CD4-positive, alpha-beta memory T cell (primary cell): Measurements from ENCODE around the gene SLC6A7. TPM values are rescaled to one million over a fixed set of nuclear protein-coding genes. Genes with fewer than 3 reads are reported as not detected.
"Not testable (repeated sequence)": the region's sequence is repeated elsewhere in the genome, so short reads cannot be mapped to it uniquely, and the experiment has no call there.

ENCODE experiments used
- CTCF ChIA-PET: fragments of 350-600 bp; sonication (Branson Sonifier 250); formaldehyde crosslinking; loops from one replicate; lab custom pipeline; 2021; ENCODE audit warnings: inconsistent platforms; ENCODE audit not compliant: partially characterized antibody; lab: Charles Lee
- POLR2A ChIA-PET: fragments of 350-600 bp; sonication (Branson Sonifier 250); formaldehyde crosslinking; loops from one replicate; lab custom pipeline; 2021; ENCODE audit not compliant: partially characterized antibody; lab: Charles Lee
- DNase-seq, 5 donors: peaks; one replicate each; pipeline versions ENCODE4 v3.0.0 to v3.0.0-alpha.2; 2020 to 2022; ENCODE audit warnings: mixed read lengths in 1 of 5
- H3K27ac ChIP-seq: one replicate; pipeline ENCODE4 v1.7.0; 2013; ENCODE audit warnings: low read depth, low read length
- H3K27me3 ChIP-seq: 2 replicates; pipeline ENCODE4 v1.7.0; 2013; ENCODE audit warnings: mild to moderate bottlenecking, low read length, moderate library complexity; ENCODE audit not compliant: insufficient read depth
- H3K36me3 ChIP-seq: 2 replicates; pipeline ENCODE4 v1.7.0; 2013; ENCODE audit warnings: mild to moderate bottlenecking, low read length, moderate library complexity; ENCODE audit not compliant: insufficient read depth
- H3K4me1 ChIP-seq: 2 replicates; pipeline ENCODE4 v1.7.0; 2013; ENCODE audit warnings: mild to moderate bottlenecking, low read length, moderate library complexity; ENCODE audit not compliant: insufficient read depth
- H3K4me3 ChIP-seq, 2 donors: one replicate each; pipeline ENCODE4 v1.7.0; 2013; ENCODE audit warnings: low read length in 2 of 2, mild to moderate bottlenecking in 1 of 2
- H3K9me3 ChIP-seq, 2 donors: one replicate each; pipeline ENCODE4 v1.7.0; 2013; ENCODE audit warnings: low read length in 2 of 2, control low read depth in 1 of 2; ENCODE audit not compliant: control insufficient read depth in 1 of 2
- H3K27ac Mint-ChIP-seq, 7 donors: one replicate each; pipeline ENCODE4 v1.8.0; 2020 to 2021; ENCODE audit warnings: mixed read lengths in 7 of 7, mild to moderate bottlenecking in 6 of 7, inconsistent platforms in 3 of 7, moderate library complexity in 3 of 7
- H3K27me3 Mint-ChIP-seq, 2 donors: one replicate each; pipeline ENCODE4 v1.8.0; 2020 to 2021; ENCODE audit warnings: mixed read lengths in 2 of 2
- H3K36me3 Mint-ChIP-seq, 2 donors: one replicate each; pipeline ENCODE4 v1.8.0; 2020 to 2021; ENCODE audit warnings: mixed read lengths in 2 of 2, inconsistent platforms in 1 of 2, mild to moderate bottlenecking in 1 of 2
- H3K4me1 Mint-ChIP-seq, 4 donors: one replicate each; pipeline ENCODE4 v1.8.0; 2020 to 2021; ENCODE audit warnings: mixed read lengths in 4 of 4, mild to moderate bottlenecking in 1 of 4
- H3K4me3 Mint-ChIP-seq, 8 donors: one replicate each; pipeline ENCODE4 v1.8.0; 2020 to 2021; ENCODE audit warnings: mixed read lengths in 8 of 8, mild to moderate bottlenecking in 7 of 8, moderate library complexity in 6 of 8, inconsistent platforms in 3 of 8
- H3K9me3 Mint-ChIP-seq, 8 donors: one replicate each; pipeline ENCODE4 v1.8.0; 2020 to 2021; ENCODE audit warnings: mixed read lengths in 8 of 8, mild to moderate bottlenecking in 5 of 8, inconsistent platforms in 3 of 8, moderate library complexity in 1 of 8
- intact Hi-C: fragments of 100-400 bp; cut with micrococcal nuclease; formaldehyde crosslinking; loops from one replicate; pipeline ENCODE4 v1.15.1; 2023
- polyA plus RNA-seq, 2 donors: library from polyadenylated mRNA; unstranded; fragments of 300-500 nt; fragmentation: Illumina TruSeq; gene quantifications; one replicate each; pipeline ENCODE4 v1.2.3, GENCODE V29; 2021
- total RNA-seq, 2 experiments: library from RNA; stranded (reverse); gene quantifications; one replicate each; pipeline ENCODE4 v1.2.3, GENCODE V29; 2021

SLC6A7 gene
- total and polyA plus RNA-seq, 4 experiments from 2014 or later = not detected

GRCh38 chr5:150244209-150244608, 54.3 kb downstream of the SLC6A7 start:
- H3K9me3 Mint-ChIP-seq = no peaks in the 10 kb centered on the region
- H3K4me3 Mint-ChIP-seq = no peak overlapping the region
- Histone ChIP-seq H3K27me3 (no peaks in the 10 kb centered on the region), H3K4me3 (no peak overlapping the region), H3K36me3 (no peaks in the 10 kb centered on the region), H3K4me1 (no peaks in the 10 kb centered on the region), H3K9me3 (no peaks in the 10 kb centered on the region), H3K27ac (no peak overlapping the region)
- intact Hi-C loops = no loop called here
- H3K36me3 Mint-ChIP-seq = no peaks in the 10 kb centered on the region
- H3K27ac Mint-ChIP-seq = no peak overlapping the region
- no peaks in the 10 kb centered on the region for H3K4me1 Mint-ChIP-seq
- H3K27me3 Mint-ChIP-seq = peaks cover 0 to 2% of the 10 kb centered on the region in 2 donors
- DNase-seq = no peak
- POLR2A ChIA-PET = no interaction called here
- CTCF ChIA-PET = no interaction called here

- Mint-ChIP-seq H3K4me3 (no peak overlapping the region), H3K27ac (no peak overlapping the region), H3K9me3 (no peaks in the 10 kb centered on the region), H3K4me1 (no peaks in the 10 kb centered on the region), H3K36me3 (no peaks in the 10 kb centered on the region), H3K27me3 (peaks cover 0 to 6% of the 10 kb centered on the region in 2 donors)
- intact Hi-C loops = no loop called here
- H3K27me3 ChIP-seq = no peaks in the 10 kb centered on the region
- CTCF ChIA-PET = no interaction called here
- H3K36me3 ChIP-seq = no peaks in the 10 kb centered on the region
- H3K4me1 ChIP-seq = no peaks in the 10 kb centered on the region
- no peak for DNase-seq
- POLR2A ChIA-PET = no interaction called here
- H3K4me3 ChIP-seq = no peak overlapping the region
- no peaks in the 10 kb centered on the region for H3K9me3 ChIP-seq
- H3K27ac ChIP-seq = no peak overlapping the region
These were observed 55.4 kb downstream of the SLC6A7 start for GRCh38 chr5:150245111-150245789.

- Histone ChIP-seq H3K27ac (no peak overlapping the region), H3K27me3 (no peaks in the 10 kb centered on the region), H3K4me3 (no peak overlapping the region), H3K9me3 (no peaks in the 10 kb centered on the region), H3K36me3 (no peaks in the 10 kb centered on the region), H3K4me1 (no peaks in the 10 kb centered on the region)
- no peak for DNase-seq
- no peak overlapping the region for H3K27ac Mint-ChIP-seq
- H3K9me3 Mint-ChIP-seq = no peaks in the 10 kb centered on the region
- H3K4me3 Mint-ChIP-seq = no peak overlapping the region
- intact Hi-C loops = no loop called here
- H3K36me3 Mint-ChIP-seq = no peaks in the 10 kb centered on the region
- H3K27me3 Mint-ChIP-seq = peaks cover 0 to 6% of the 10 kb centered on the region in 2 donors
- no peaks in the 10 kb centered on the region for H3K4me1 Mint-ChIP-seq
- POLR2A ChIA-PET = no interaction called here
- CTCF ChIA-PET = no interaction called here
These were observed 55.9 kb downstream of the SLC6A7 start for GRCh38 chr5:150245808-150246207.

- no peak for DNase-seq
- no peak overlapping the region for H3K27ac ChIP-seq
- Mint-ChIP-seq H3K4me1 (no peaks in the 10 kb centered on the region), H3K9me3 (no peaks in the 10 kb centered on the region), H3K27me3 (peaks cover 0 to 8% of the 10 kb centered on the region in 2 donors), H3K27ac (no peak overlapping the region), H3K4me3 (no peak overlapping the region), H3K36me3 (no peaks in the 10 kb centered on the region)
- H3K9me3 ChIP-seq = no peaks in the 10 kb centered on the region
- ChIA-PET CTCF (interaction anchor here (0.9 kb wide), 1 partner anchor 37 kb away, joined by 3 read pairs; no protein-coding TSS in a partner anchor), POLR2A (no interaction called here)
- H3K27me3 ChIP-seq = no peaks in the 10 kb centered on the region
- H3K36me3 ChIP-seq = no peaks in the 10 kb centered on the region
- H3K4me1 ChIP-seq = no peaks in the 10 kb centered on the region
- H3K4me3 ChIP-seq = no peak overlapping the region
- intact Hi-C loops = no loop called here
These were observed 56.6 kb downstream of the SLC6A7 start for GRCh38 chr5:150246429-150246828.

- no peak for DNase-seq
- H3K4me3 Mint-ChIP-seq = no peak overlapping the region
- no peaks in the 10 kb centered on the region for H3K9me3 Mint-ChIP-seq
- no peak overlapping the region for H3K27ac Mint-ChIP-seq
- Histone ChIP-seq H3K9me3 (no peaks in the 10 kb centered on the region), H3K27ac (no peak overlapping the region), H3K27me3 (no peaks in the 10 kb centered on the region), H3K4me3 (no peak overlapping the region), H3K4me1 (no peaks in the 10 kb centered on the region), H3K36me3 (no peaks in the 10 kb centered on the region)
- H3K27me3 Mint-ChIP-seq = peaks cover 0 to 9% of the 10 kb centered on the region in 2 donors
- ChIA-PET CTCF (interaction anchor here (0.9 kb wide), 1 partner anchor 37 kb away, joined by 3 read pairs; no protein-coding TSS in a partner anchor), POLR2A (no interaction called here)
- intact Hi-C loops = no loop called here
- H3K4me1 Mint-ChIP-seq = no peaks in the 10 kb centered on the region
- H3K36me3 Mint-ChIP-seq = no peaks in the 10 kb centered on the region
These were observed 57.0 kb downstream of the SLC6A7 start for GRCh38 chr5:150246835-150247234.

GRCh38 chr5:150247726-150248125, 57.9 kb downstream of the SLC6A7 start:
- Histone ChIP-seq H3K4me3 (no peak overlapping the region), H3K9me3 (no peaks in the 10 kb centered on the region), H3K4me1 (no peaks in the 10 kb centered on the region), H3K27me3 (no peaks in the 10 kb centered on the region), H3K27ac (no peak overlapping the region), H3K36me3 (no peaks in the 10 kb centered on the region)
- no peak for DNase-seq
- ChIA-PET POLR2A (no interaction called here), CTCF (no interaction called here)
- H3K9me3 Mint-ChIP-seq = no peaks in the 10 kb centered on the region
- no peaks in the 10 kb centered on the region for H3K36me3 Mint-ChIP-seq
- H3K27me3 Mint-ChIP-seq = peaks cover 0 to 9% of the 10 kb centered on the region in 2 donors
- H3K4me1 Mint-ChIP-seq = no peaks in the 10 kb centered on the region
- no peak overlapping the region for H3K27ac Mint-ChIP-seq
- no peak overlapping the region for H3K4me3 Mint-ChIP-seq
- intact Hi-C loops = no loop called here

- H3K27me3 ChIP-seq, H3K4me1 ChIP-seq, H3K4me1 Mint-ChIP-seq, H3K9me3 ChIP-seq, POLR2A ChIA-PET, H3K36me3 Mint-ChIP-seq, CTCF ChIA-PET, H3K4me3 Mint-ChIP-seq, H3K36me3 ChIP-seq, H3K4me3 ChIP-seq, H3K27ac Mint-ChIP-seq, H3K27ac ChIP-seq, intact Hi-C loops, H3K27me3 Mint-ChIP-seq, DNase-seq, H3K9me3 Mint-ChIP-seq: not testable (repeated sequence)
These were observed 58.6 kb downstream of the SLC6A7 start for GRCh38 chr5:150248493-150248892.
